ENCODE measurements around the gene LCA5.
"Not testable (repeated sequence)": the region's sequence is repeated elsewhere in the genome, so short reads cannot be mapped to it uniquely, and the experiment has no call there.

Gene LCA5

DNA sequence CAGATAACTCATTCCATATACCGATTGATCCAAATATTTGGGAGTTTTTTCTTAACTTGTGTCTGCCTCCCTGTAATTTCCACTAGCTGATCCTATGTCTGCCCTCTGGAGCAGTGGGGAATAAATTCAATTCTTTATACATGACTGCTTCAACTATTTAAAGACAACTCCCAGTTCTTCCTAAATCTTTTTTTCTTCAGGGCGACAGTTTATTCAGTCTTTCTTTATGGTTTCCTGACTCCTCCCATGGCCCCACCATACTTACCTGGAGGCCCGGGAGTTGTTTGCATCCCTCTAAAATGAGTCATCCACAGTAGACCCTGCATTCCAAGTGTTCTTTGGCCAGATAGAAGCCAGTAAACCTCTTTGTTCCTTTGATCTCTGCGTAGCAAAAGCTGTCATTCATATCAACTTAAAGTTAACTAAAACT, 73.6 kb downstream of the LCA5 start:
- ChIA-PET CTCF (no interaction called here), POLR2A (ENCODE audit: low non-redundant PET) (no interaction called here)
- no peak overlapping the region for H3K27ac ChIP-seq
- TF ChIP-seq CTCF (conservative IDR thresholded peaks at IDR 0.05; ENCODE audit: low read depth): no peak
- peak; percentile 69 for DNase-seq (ENCODE audit: low spot score)

DNA sequence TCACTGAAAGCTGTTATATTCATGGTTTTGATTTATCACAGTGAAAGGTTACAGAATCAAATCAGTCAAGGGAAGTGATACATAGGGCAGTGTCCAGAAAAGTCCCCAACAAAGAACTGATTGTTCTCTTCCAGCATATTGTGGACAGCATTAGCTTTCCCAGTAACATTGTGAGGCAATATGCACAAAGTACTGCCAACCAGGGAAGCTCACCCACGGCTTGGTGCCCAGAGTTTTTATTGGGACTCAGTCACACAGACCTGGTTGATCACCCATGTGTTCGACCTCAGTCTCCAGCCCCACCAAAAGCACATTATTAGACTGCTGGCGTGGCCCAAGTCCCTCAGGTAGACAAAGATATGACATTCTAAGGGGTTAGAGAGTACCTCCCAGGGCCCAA, 76.0 kb downstream of the LCA5 start:
- no peak for DNase-seq (ENCODE audit: low spot score)
- TF ChIP-seq CTCF (conservative IDR thresholded peaks at IDR 0.05; ENCODE audit: low read depth): no peak
- ChIA-PET CTCF (no interaction called here), POLR2A (ENCODE audit: low non-redundant PET) (no interaction called here)
- H3K27ac ChIP-seq: no peak overlapping the region

- CTCF ChIA-PET: interaction anchor here (0.7 kb wide), 2 partner anchors 124 to 385 kb away, joined by 3 read pairs; no protein-coding TSS in a partner anchor
- no peak overlapping the region for H3K27ac ChIP-seq
- TF ChIP-seq CTCF (conservative IDR thresholded peaks at IDR 0.05; ENCODE audit: low read depth): no peak
- no peak for DNase-seq (ENCODE audit: low spot score)
- POLR2A ChIA-PET (ENCODE audit: low non-redundant PET): no interaction called here
Measured at GRCh38 chr6:79455446-79455845, 81.8 kb downstream of the LCA5 start.

GRCh38 chr6:79453558-79454042, 83.6 kb downstream of the LCA5 start:
- peak; percentile 85 for DNase-seq (ENCODE audit: low spot score)
- ChIA-PET POLR2A (ENCODE audit: low non-redundant PET) (no interaction called here), CTCF (interaction anchor here (0.6 to 1.1 kb wide), 3 partner anchors 22 to 76 kb away, joined by 3 to 6 read pairs (median 4); no protein-coding TSS in a partner anchor)
- TF ChIP-seq CTCF (conservative IDR thresholded peaks at IDR 0.05; ENCODE audit: low read depth): no peak
- peak overlapping the region; percentile 78 for H3K27ac ChIP-seq

- CTCF ChIA-PET: no interaction called here
Measured at GRCh38 chr6:79450984-79451383, 86.2 kb downstream of the LCA5 start.

GRCh38 chr6:79446006-79446405, 91.2 kb downstream of the LCA5 start:
- H3K27ac ChIP-seq: no peak overlapping the region
- DNase-seq (ENCODE audit: low spot score): no peak
- POLR2A ChIA-PET (ENCODE audit: low non-redundant PET): no interaction called here
- CTCF ChIA-PET: interaction anchor here (0.6 kb wide), 1 partner anchor 19 kb away, joined by 3 read pairs; no protein-coding TSS in a partner anchor
- TF ChIP-seq CTCF (conservative IDR thresholded peaks at IDR 0.05; ENCODE audit: low read depth): no peak

More at GRCh38 chr6:79450984-79451383, 86.2 kb downstream of the LCA5 start:
- TF ChIP-seq CTCF (conservative IDR thresholded peaks at IDR 0.05; ENCODE audit: low read depth): no peak
- POLR2A ChIA-PET (ENCODE audit: low non-redundant PET): interaction anchor here (1.0 kb wide), 1 partner anchor 373 kb away, joined by 3 read pairs; the partner anchor contains the start of gene PHIP
- no peak overlapping the region for H3K27ac ChIP-seq
- DNase-seq (ENCODE audit: low spot score): no peak

DNA sequence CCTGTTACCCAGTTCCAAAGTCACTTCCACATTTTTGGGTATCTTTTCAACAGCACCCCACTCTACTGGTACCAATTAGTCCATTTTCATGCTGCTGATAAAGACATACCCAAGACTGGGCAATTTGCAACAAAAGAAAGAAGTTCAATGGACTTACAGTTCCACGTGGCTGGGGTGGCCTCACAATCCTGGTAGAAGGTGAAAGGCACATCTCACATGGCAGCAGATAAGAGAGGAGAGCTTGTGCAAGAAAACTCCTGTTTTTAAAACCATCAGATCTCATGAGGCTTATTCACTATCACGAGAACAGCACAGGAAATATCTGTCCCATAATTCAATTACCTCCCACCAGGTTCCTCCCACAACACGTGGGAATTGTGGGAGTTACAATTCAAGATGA, 93.4 kb downstream of the LCA5 start:
- H3K27ac ChIP-seq; DNase-seq (ENCODE audit: low spot score); CTCF ChIA-PET: not testable (repeated sequence)
- POLR2A ChIA-PET (ENCODE audit: low non-redundant PET): interaction anchor here (0.7 kb wide), 1 partner anchor 159 kb away, joined by 6 read pairs; no protein-coding TSS in a partner anchor
